GM04504 (cell line): Measurements from ENCODE around the gene ALG5.

ENCODE experiments used
- DNase-seq: peaks from one replicate; pipeline ENCODE4 v3.0.0-alpha.2; 2012; ENCODE audit warnings: low read depth

Gene ALG5

DNA sequence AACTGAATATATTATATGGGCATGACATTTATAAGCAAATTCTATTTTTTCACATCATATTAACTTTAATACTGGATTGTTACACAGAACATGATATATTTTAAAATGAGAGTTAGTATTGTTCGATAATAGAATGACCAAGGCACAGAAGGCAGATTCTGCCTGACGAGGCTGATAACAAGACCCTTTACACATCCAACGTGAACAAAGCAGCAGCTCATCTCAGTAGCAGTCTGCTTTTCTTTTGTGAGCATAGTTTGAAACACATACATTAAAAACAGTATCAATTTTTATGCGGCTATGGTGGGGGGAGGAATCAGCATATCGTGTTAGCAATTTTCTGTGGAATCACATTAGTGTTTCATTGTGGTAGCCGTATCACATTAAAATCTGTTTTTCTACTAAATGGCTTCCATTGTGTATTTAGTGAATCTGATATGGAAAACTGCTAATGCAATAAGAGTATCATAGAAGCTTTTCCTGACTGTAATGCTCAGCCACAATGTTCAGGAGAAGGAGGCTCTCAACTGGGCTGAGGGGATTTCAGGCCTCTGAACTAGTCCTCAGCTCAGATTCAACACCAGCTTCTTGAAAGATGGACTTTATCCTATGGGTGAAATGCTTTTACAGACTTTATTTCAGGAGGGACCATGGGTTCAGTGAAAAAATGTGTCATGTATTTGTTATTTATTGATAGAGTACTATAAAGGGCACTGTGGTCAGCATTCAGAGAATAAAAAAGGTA, 83.1 kb downstream of the ALG5 start:
- no peak for DNase-seq

DNA sequence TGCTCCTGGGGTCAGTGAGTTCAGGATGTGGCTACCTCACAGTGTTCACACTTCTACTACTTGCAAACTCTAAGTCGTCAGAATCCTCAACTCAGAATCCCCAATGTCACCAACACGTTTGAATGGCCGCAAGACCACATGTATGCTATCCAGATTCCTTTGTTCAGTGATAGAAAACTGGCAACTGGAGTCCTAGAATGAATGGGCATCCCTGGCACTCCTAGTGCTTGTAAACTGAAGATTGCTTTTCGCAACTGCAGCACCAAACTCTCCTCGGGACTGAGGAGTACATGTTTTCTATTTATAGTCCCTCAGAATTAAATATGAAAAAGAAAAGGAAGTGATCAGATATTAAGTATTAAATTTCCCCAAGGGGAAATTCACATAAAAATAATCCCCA, 84.0 kb downstream of the ALG5 start:
- DNase-seq, result no peak

DNA sequence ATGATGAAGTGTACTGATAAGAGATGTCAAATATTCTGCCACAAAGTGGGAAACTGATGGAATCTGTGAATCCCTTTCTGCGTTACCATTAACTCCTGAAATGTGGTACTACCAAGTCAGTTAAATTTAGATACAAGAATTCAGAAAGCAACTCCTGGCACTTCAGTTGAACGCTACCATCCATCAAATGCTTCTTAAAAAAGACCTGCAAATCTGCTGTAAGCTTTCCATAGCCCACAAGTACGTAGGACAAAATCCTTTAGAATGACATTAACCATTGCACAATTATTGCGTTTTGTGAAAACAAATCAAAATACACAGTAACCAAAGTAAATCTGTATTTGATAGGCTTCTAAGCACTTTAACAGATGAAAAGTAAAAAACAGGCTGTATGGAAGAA, 84.5 kb downstream of the ALG5 start:
- DNase-seq, result no peak

DNA sequence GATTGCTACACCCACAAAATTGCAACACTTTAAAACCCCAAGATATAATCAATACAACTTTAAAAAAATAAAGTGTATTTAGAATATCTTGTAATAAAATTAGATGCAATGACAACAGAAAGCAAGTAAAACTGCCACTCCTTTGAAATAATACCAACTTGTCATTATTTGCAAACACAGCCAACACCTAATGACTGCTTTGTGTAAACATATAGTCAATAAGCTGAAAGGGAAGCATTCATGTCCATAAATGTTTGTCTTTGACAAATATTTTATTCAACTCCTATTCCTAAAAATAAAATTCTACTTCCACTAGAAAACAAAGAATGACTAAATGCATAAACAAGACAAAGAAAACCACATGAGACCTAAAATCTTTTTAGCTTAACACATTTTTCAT, 85.7 kb downstream of the ALG5 start:
- DNase-seq, result no peak

DNA sequence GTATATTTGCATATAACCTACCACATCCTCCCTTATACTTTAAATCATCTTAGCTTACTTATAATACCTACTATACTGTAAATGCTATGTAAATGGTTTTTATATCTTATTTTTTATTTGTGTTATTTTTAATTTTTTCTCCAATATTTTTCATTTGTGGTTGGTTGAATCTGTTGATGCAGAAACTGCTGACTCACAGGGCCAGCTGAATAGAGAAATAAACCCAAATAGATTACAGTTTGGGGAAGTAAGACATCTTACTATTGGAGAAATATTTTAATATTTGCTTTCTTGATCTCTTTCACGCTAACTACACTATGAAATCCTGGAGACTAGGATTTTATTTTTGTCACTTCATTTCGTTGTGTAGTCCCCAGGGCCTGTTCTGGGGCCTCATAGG, 86.2 kb downstream of the ALG5 start:
- DNase-seq, result no peak

DNA sequence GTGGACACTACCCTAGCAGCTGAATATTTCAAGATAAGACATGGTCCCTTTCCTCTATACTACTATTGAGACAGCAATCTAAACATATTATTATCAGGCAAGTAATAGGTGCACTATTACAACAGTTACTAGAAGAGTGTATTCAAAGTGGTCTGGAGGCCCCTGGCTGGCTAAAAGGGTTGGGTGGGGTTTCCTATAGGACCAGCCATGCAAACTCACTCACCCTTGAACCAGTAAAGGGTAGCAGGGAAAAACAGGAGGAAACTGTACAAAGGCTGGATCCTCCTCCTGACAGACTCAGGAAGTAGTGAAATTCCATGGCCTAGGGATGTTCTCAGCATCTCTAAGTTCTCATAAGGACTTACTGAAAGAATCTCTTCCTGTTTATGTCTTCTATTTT, 86.8 kb downstream of the ALG5 start:
- DNase-seq, result no peak

DNA sequence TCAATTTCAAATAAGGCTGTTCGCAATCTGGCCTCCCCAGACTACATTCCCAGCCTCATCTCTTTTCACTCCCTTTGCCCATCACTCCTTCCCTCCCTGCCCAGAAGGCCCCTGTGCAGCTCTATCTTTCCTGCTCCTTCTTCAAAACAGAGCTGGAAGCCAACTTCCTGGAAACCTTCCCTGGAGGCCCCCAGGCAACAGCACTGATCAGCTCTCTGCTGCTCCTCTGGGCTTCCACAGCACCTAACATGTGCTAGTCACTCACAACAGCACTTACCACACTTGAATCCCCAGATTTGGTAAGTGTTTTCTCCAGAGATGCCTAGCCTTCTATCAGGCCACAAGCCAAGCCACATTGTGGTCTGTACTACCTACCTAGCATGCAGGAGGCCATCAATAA, 88.6 kb downstream of the ALG5 start:
- DNase-seq, result no peak

DNA sequence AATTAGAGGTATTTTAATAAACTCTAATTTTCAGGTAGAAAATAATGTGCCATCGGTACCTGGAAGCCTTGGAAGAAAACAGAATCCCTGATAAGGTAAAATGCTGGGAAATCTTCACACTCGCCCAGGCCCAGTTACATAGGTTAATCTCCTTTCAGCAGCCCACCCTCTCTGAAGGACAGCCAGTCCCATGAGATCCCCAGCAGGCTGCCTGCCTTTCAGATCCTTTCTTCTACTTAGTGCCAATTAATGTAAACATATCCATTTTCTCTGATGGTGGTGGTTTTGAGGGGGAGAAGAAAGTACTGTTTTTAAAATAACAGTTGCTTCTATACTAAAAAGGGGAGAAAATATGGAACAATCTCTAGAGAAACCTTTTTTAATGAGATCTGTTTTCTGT, 91.3 kb downstream of the ALG5 start:
- no peak for DNase-seq

DNA sequence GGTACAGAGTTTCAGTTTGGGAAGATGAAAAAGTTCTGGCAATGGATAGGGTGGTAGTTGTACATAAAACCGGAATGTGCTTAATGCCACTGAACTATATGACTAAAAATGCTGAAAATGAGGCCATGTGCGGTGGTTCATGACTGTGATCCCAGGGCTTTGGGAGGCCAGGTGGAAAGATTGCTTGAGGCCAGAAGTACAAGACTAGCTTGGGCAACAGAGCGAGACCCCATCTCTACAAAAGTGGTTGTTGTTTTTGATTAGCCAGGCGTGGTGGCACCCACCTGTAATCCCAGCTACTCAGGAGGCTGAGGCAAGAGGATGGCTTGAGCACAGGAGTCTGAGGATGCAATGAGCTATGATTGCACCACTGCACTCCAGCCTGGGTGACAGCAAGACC, 91.9 kb downstream of the ALG5 start:
- DNase-seq, result no peak

DNA sequence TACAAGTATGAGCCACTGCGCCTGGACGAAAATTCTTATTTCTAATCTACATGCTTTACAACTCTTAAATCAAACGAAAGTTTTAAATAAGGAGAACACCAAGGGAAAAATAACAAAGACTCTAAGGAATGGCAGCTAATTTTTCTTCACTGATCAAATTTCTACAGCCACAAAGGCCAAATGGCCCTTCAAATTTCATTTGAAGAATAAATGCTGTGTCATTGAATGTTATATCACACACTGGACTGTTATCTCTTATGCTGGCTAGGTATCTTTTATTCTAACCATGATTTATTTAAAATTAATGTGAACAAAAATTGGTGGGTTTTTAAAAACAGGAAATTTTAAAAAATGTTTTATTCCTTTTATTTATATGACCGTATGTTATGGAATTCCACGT, 93.2 kb downstream of the ALG5 start:
- DNase-seq, result no peak

DNA sequence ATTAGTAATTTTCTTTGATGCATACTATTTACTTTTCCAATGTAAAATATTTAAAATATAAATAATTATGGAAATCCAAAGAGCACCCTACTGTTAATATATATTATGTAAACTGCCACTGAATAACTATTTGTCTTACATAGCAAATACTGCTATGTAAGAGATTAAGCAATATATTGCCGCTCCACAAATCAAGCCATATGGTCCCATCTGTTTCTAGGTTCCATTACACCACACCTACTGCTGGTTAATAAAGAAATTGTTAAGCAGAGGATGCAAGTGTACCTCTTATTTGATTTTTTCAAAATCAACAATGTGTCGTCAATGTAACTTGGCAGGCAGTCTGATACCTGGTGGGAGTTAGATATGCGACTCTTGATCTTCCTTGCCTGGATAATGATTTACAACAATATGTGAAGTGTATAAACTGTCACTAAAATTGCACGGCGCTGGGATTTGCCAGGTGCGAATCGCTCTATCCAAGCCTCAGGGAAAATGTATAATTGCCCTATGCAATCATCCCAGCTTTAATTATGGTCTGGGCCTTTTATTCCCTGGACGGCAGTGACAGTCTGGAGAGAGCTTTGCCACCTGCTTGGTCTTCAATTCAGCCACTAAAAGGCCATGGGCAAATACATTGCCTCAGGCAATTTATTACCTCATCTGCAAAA, 95.1 kb downstream of the ALG5 start:
- no peak for DNase-seq
